K562 (cell line): Measurements from ENCODE around the gene PAQR7. TPM values are rescaled to one million over a fixed set of nuclear protein-coding genes. Genes with fewer than 3 reads are reported as not detected.

Experiments
- ATAC-seq: fragments of 200-7000 bp; cut with Tn5 transposase; 3 replicates; pipeline ENCODE4 v1.9.1; 2020; ENCODE audit warnings: moderate library complexity
- BruUV-seq: library from RNA; stranded (reverse); fragments of 400-500 nt; replicated peaks from 2 replicates; lab custom pipeline; 2021; lab: Mats Ljungman, UMichigan
- CTCF ChIA-PET: fragments of 300-600 bp; formaldehyde crosslinking; extraction: SDS; loops from one replicate; lab custom pipeline; 2021; ENCODE audit warnings: low intra/inter-chr PET ratio; lab: Yijun Ruan, JAX
- POLR2A ChIA-PET: fragments of 300-600, 350-650 bp; sonication (Branson Sonifier 250); formaldehyde crosslinking; extraction: SDS; loops from one replicate; lab custom pipeline; 2021; ENCODE audit warnings: antibody characterized with exemption, inconsistent platforms; lab: Yijun Ruan, JAX
- DNase-seq, 4 experiments: peaks; one replicate each; pipeline versions ENCODE4 v3.0.0 to v3.0.0-alpha.2; 2011 to 2018; ENCODE audit warnings: low spot score in 3 of 4, mixed read lengths in 3 of 4; ENCODE audit errors: extremely low read depth in 1 of 4
- FAIRE-seq: peaks from 2 replicates; lab custom pipeline; 2011; peaks lifted over from hg19 to GRCh38; lab: Jason Lieb, UNC
- H2AFZ ChIP-seq: 2 replicates; pipeline ENCODE4 v1.6.0; 2011; ENCODE audit warnings: low read depth, low read length, control low read depth, inconsistent platforms
- H3K27ac ChIP-seq: fragments of 200-600 bp; 3 replicates; pipeline ENCODE4 v1.8.0; 2011; ENCODE audit warnings: low read depth, mild to moderate bottlenecking, control low read depth, inconsistent platforms, low read length, moderate library complexity, mixed read lengths; ENCODE audit errors: extremely low read depth
- H3K27me3 ChIP-seq, 2 experiments: fragments of 300-600 bp in 1 of 2; 2 replicates in 1 of 2; 3 replicates in 1 of 2; pipeline versions ENCODE4 v1.6.0 to v1.8.0; 2011; ENCODE audit warnings: inconsistent platforms in 2 of 2, low read length in 2 of 2, mild to moderate bottlenecking in 1 of 2, mixed read lengths in 1 of 2, moderate library complexity in 1 of 2; ENCODE audit not compliant: control insufficient read depth in 2 of 2, insufficient read depth in 2 of 2
- H3K36me3 ChIP-seq: fragments of 300-600 bp; 3 replicates; pipeline ENCODE4 v1.8.0; 2011; ENCODE audit warnings: mild to moderate bottlenecking, low read length, inconsistent platforms; ENCODE audit not compliant: control insufficient read depth, insufficient read depth
- H3K4me1 ChIP-seq, 2 experiments: fragments of 200-600 bp in 1 of 2; replicated peaks in 1 of 2; 2 replicates in 1 of 2; 3 replicates in 1 of 2; pipeline versions ENCODE4 v1.5.1 to v1.8.0; 2011; ENCODE audit warnings: inconsistent platforms in 2 of 2, low read length in 2 of 2, mild to moderate bottlenecking in 1 of 2, mixed read lengths in 1 of 2, moderate library complexity in 1 of 2; ENCODE audit not compliant: control insufficient read depth in 2 of 2, insufficient read depth in 2 of 2
- H3K4me2 ChIP-seq: 2 replicates; pipeline ENCODE4 v1.6.1; 2011; ENCODE audit warnings: low read length, control low read depth, inconsistent platforms, mixed read lengths; ENCODE audit not compliant: insufficient read depth
- H3K4me3 ChIP-seq: fragments of 200-600 bp; sonication (generic), shearing (Covaris generic); 2 replicates; pipeline ENCODE4 v1.5.1; 2016; ENCODE audit warnings: control low read depth, inconsistent platforms
- H3K79me2 ChIP-seq: fragments of 200-600 bp; 3 replicates; pipeline ENCODE4 v1.8.0; 2011; ENCODE audit warnings: low read length, inconsistent platforms; ENCODE audit not compliant: control insufficient read depth, insufficient read depth
- H3K9ac ChIP-seq, 2 experiments: 2 replicates each; pipeline versions ENCODE4 v1.6.0 to v1.6.1; 2011; ENCODE audit warnings: low read depth in 2 of 2, low read length in 2 of 2, control low read depth in 1 of 2, inconsistent platforms in 1 of 2, mild to moderate bottlenecking in 1 of 2, mixed read lengths in 1 of 2; ENCODE audit not compliant: insufficient read depth in 1 of 2
- H3K9me1 ChIP-seq: one replicate; pipeline ENCODE4 v1.6.0; 2011; ENCODE audit warnings: inconsistent platforms, mild to moderate bottlenecking, low read length, moderate library complexity; ENCODE audit not compliant: control insufficient read depth, insufficient read depth
- H3K9me3 ChIP-seq: replicated peaks from 2 replicates; pipeline ENCODE4 v1.5.1; 2011; ENCODE audit warnings: low read depth, low read length, inconsistent platforms; ENCODE audit not compliant: control insufficient read depth, insufficient read depth
- H4K20me1 ChIP-seq: replicated peaks from 2 replicates; pipeline ENCODE4 v1.6.1; 2011; ENCODE audit warnings: low read length, inconsistent platforms, mixed read lengths; ENCODE audit not compliant: control insufficient read depth, insufficient read depth
- ARID1B ChIP-seq: fragments of 450-650 bp; IDR thresholded peaks from 2 replicates; pipeline ENCODE4 v1.6.1; 2016; ENCODE audit warnings: antibody characterized with exemption, mild to moderate bottlenecking, inconsistent platforms
- BMI1 ChIP-seq: fragments of 150-350 bp; IDR thresholded peaks from 2 replicates; pipeline ENCODE4 v1.6.1; 2014; ENCODE audit warnings: low read length
- ETS1 ChIP-seq: conservative IDR thresholded peaks from 2 replicates; pipeline ENCODE4 v1.6.1; 2011; ENCODE audit warnings: low read depth, mild to moderate bottlenecking, low read length; ENCODE audit not compliant: control insufficient read depth
- MYC ChIP-seq, 2 experiments: fragments of 250-450 bp in 1 of 2; sonication (Bioruptor Pico) in 1 of 2; IDR thresholded peaks; 2 replicates each; pipeline versions ENCODE4 v1.5.1 to v1.6.1; 2012 to 2021; ENCODE audit warnings: low read depth in 2 of 2, borderline replicate concordance in 1 of 2, improper control_type of control experiment in 1 of 2, low read length in 1 of 2, mild to moderate bottlenecking in 1 of 2, moderate library complexity in 1 of 2
- STAT5B ChIP-seq: fragments of 250-450 bp; sonication (Bioruptor Pico); IDR thresholded peaks from 2 replicates; pipeline ENCODE4 v1.8.0; 2021; ENCODE audit warnings: mild to moderate bottlenecking, inconsistent platforms
- TFAP4 ChIP-seq: sonication (generic); formaldehyde crosslinking; IDR thresholded peaks from 2 replicates; pipeline ENCODE4 v1.8.0; 2022; ENCODE audit warnings: missing genetic modification reagents, mild to moderate bottlenecking, moderate library complexity, borderline replicate concordance
- ZBTB43 ChIP-seq: sonication (generic); formaldehyde crosslinking; IDR thresholded peaks from 2 replicates; pipeline ENCODE4 v1.8.0; 2023; ENCODE audit warnings: mild to moderate bottlenecking, missing genetic modification reagents
- ZNF224 ChIP-seq: sonication (generic); formaldehyde crosslinking; IDR thresholded peaks from 2 replicates; pipeline ENCODE4 v1.8.0; 2022; ENCODE audit warnings: mild to moderate bottlenecking, missing genetic modification reagents
- ZNF263 ChIP-seq: sonication (generic); formaldehyde crosslinking; IDR thresholded peaks from 2 replicates; pipeline ENCODE4 v1.8.0; 2022; ENCODE audit warnings: mild to moderate bottlenecking, missing genetic modification reagents, borderline replicate concordance
- ZNF584 ChIP-seq: fragments of 200-800 bp; sonication (Bioruptor generic); IDR thresholded peaks from 2 replicates; pipeline ENCODE4 v1.6.1; 2016; ENCODE audit warnings: low read depth, mild to moderate bottlenecking, missing genetic modification characterization, missing compliant biosample characterization
- WGBS: fragments of 100-300 bp; shearing (Covaris generic); methylation state at CpG from one replicate; pipeline ENCODE4 v1.1.6; 2016; ENCODE audit warnings: low coverage, mixed read lengths; ENCODE audit not compliant: insufficient coverage; ENCODE audit errors: missing lambda C conversion rate; 5-methylcytosine and 5-hydroxymethylcytosine counted together
- in situ Hi-C: fragments of 300-500 bp; cut with MboI; formaldehyde crosslinking; loops from 4 replicates; pipeline ENCODE4 v1.15.0; 2018; ENCODE audit warnings: inconsistent platforms, mixed read lengths
- intact Hi-C: fragments of 100-400 bp; cut with micrococcal nuclease; formaldehyde crosslinking; loops from 2 replicates; pipeline ENCODE4 v1.14.2; 2022
- polyA plus RNA-seq, 8 experiments: library from polyadenylated mRNA; depleted of rRNA in 4 of 8; stranded (reverse) in 5 of 8; unstranded in 3 of 8; fragments of >200 nt; fragmentation: Nextera tagmentation in 2 of 8; fragmentation: Illumina TruSeq in 1 of 8; extraction: Ambion mirVana in 2 of 8; extraction: Trizol in 1 of 8; gene quantifications; 2 replicates each; pipeline versions ENCODE4 v1.2.1 to v1.2.3, GENCODE V29; 2011 to 2014; ENCODE audit warnings: inconsistent platforms in 1 of 8, missing spikeins in 1 of 8
- total RNA-seq, 7 experiments: library from RNA; depleted of rRNA in 6 of 7; stranded (reverse); fragments of >200 nt in 6 of 7; fragmentation: Illumina TruSeq in 2 of 7; extraction: Trizol in 2 of 7; gene quantifications; 2 replicates each; pipeline versions ENCODE4 v1.2.1 to v1.2.3, GENCODE V29; 2011 to 2021; ENCODE audit warnings: low replicate concordance in 1 of 7

Gene PAQR7
- total and polyA plus RNA-seq, 9 of the 15 experiments (the other 6 are each of a cell fraction or from before 2014, with no cell fraction given), result 1.1 to 5.2 (median 2.6) TPM

- ATAC-seq (no peak), FAIRE-seq (no peak), DNase-seq (no peak)
- H4K20me1 ChIP-seq, result no peaks in the 10 kb centered on the region
- H3K9ac ChIP-seq, result peak overlapping the region in 1 of 2 experiments; percentile 53; a peak in 1 of 4 replicates
- no peaks in the 10 kb centered on the region for H3K27me3 ChIP-seq
- intact Hi-C loops, result no loop called here
- H3K36me3 ChIP-seq, result no peaks in the 10 kb centered on the region
- H3K27ac ChIP-seq, result no peak overlapping the region
- TF ChIP-seq STAT5B (CRISPR knock-in tag) (no peak), ZNF263 (CRISPR knock-in tag) (peak; percentile 98)
- peaks cover 21 to 32% of the 10 kb centered on the region in 2 experiments for H3K4me1 ChIP-seq
- no peak overlapping the region for H3K4me2 ChIP-seq
- H3K79me2 ChIP-seq, result no peaks in the 10 kb centered on the region
- H2AFZ ChIP-seq, result no peak overlapping the region
- ChIA-PET POLR2A (interaction anchor here (0.9 to 7.9 kb wide), 7 partner anchors 8 to 246 kb away, joined by 3 to 76 read pairs (median 5); no protein-coding TSS in a partner anchor), CTCF (no interaction called here)
- no peaks in the 10 kb centered on the region for H3K9me1 ChIP-seq
- WGBS, result 71% methylated on average over 5 of the region's 5 CpGs
- in situ Hi-C loops, result no loop called here
- no peak overlapping the region for H3K4me3 ChIP-seq
- no TSS peak for BruUV-seq
- H3K9me3 ChIP-seq, result no peaks in the 10 kb centered on the region
These were observed 5.0 kb upstream of the PAQR7 start for GRCh38 chr1:25880518-25880917.

GRCh38 chr1:25879675-25880074, 4.2 kb upstream of the PAQR7 start:
- H3K9ac ChIP-seq, result peak overlapping the region; percentile 7 to 70; a peak in 1 of 4 replicates
- 24% methylated on average over 2 of the region's 2 CpGs for WGBS
- no TSS peak for BruUV-seq
- peaks cover 4% of the 10 kb centered on the region; the same call in 2 of the 3 replicates for H3K79me2 ChIP-seq
- H3K9me1 ChIP-seq, result no peaks in the 10 kb centered on the region
- no peak for FAIRE-seq
- peaks cover 24 to 40% of the 10 kb centered on the region in 2 experiments for H3K4me1 ChIP-seq
- H3K36me3 ChIP-seq, result no peaks in the 10 kb centered on the region
- peak overlapping the region; percentile 36; the same call in 1 of the 2 replicates for H2AFZ ChIP-seq
- no peaks in the 10 kb centered on the region for H3K27me3 ChIP-seq
- no peaks in the 10 kb centered on the region for H3K9me3 ChIP-seq
- no peaks in the 10 kb centered on the region for H4K20me1 ChIP-seq
- in situ Hi-C loops (no loop called here), intact Hi-C loops (no loop called here)
- peak; percentile 25; the same call in 2 of the 3 replicates for ATAC-seq
- H3K27ac ChIP-seq, result no peak overlapping the region
- ChIA-PET POLR2A (interaction anchor here (0.7 to 2.7 kb wide), 15 partner anchors 9 to 1957 kb away, joined by 3 to 24 read pairs (median 4); partner anchors contain the start of gene DHDDS), CTCF (no interaction called here)
- no peak overlapping the region for H3K4me3 ChIP-seq
- DNase-seq, result peak in 2 of 4 experiments; percentile 52 to 66
- H3K4me2 ChIP-seq, result peak overlapping the region; percentile 25; the same call in 1 of the 2 replicates
- TF ChIP-seq ZNF584 (CRISPR knock-in tag) (no peak), ETS1 (0 out of 2 replicates have a peak, but pooled peaks have one; percentile 27), MYC (IDR thresholded peaks at IDR 0.05; ENCODE audit: low read depth, low read length) (peak; percentile 45; the same call in 1 of the 2 replicates), MYC (CRISPR knock-in tag; IDR thresholded peaks at IDR 0.05; ENCODE audit: borderline replicate concordance, low read depth) (no peak), ZBTB43 (CRISPR knock-in tag) (peak; percentile 37; the same call in 1 of the 2 replicates), TFAP4 (CRISPR knock-in tag) (0 out of 2 replicates have a peak, but pooled peaks have one; percentile 29), BMI1 (no peak), ZNF224 (0 out of 2 replicates have a peak, but pooled peaks have one; percentile 21), ARID1B (0 out of 2 replicates have a peak, but pooled peaks have one; percentile 27)
